ENCODE results near the gene TXNL4A. TPM values are rescaled to one million over a fixed set of nuclear protein-coding genes. Genes with fewer than 3 reads are reported as not detected.
A peak's percentile ranks its signal among the peaks of the same experiment; 100 is the strongest.
"Not testable (repeated sequence)": the region's sequence is repeated elsewhere in the genome, so short reads cannot be mapped to it uniquely, and the experiment has no call there.

TXNL4A gene
- total and polyA plus RNA-seq, 7 experiments from 2014 or later = 56.9 to 205 (median 72.6) TPM

DNA sequence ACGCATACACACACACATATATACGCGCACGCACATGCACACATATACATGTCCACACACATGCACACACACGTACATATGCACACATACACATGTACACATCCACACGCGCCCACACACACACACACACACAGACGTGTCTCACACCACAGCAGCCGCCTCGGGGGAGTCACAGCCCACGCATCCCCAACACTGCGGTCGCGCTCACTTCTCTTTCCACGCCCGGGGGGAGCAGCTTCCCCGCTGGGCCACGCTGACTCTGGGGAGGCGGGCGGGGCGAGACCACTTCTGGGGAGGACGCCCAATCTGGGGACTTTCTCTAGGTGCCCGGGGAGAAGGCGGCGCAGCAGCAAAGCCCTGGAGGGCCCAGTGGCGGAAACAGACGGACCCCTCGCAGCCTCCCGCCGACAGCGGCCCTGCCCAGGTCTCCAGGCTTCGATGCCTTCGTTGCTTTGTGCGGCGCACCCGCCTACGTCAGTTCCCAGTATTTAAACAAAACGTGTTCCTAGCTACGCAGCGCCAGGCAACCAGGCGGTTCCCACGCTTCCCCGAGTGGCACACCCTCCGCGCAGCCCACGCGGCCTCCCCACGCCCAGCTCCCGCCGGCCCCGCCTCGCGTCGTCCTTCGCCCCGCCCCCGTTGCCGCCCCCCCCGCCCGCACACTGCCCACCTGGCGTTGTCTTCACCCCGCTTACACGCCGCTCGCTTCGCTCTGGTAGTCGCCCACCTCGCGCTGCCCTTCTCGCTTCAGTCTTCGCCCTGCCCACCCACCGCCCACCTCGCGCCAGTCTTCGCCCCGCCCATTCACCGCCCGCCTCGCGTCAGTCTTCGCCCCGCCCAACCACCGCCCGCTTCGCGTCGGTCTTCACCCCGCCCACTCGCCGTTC is 45.1 kb upstream of the TXNL4A start:
- Mint-ChIP-seq H3K4me1 (peaks cover 22 to 36% (median 29%) of the 10 kb centered on the region in 7 donors), H3K36me3 (peaks cover 5 to 27% (median 16%) of the 10 kb centered on the region in 5 donors), H3K9me3 (peaks cover 0 to 20% (median 5%) of the 10 kb centered on the region in 11 donors), H3K4me3 (peak overlapping the region; percentile 84 to 95 (median 91)), H3K27ac (peak overlapping the region; percentile 86 to 99 (median 96)), H3K27me3 (no peaks in the 10 kb centered on the region)
- ChIA-PET CTCF (no interaction called here), POLR2A (interaction anchor here (0.6 to 2.1 kb wide), 9 partner anchors 10 to 355 kb away, joined by 3 to 9 read pairs (median 4); partner anchors contain the start of genes ADNP2 and TXNL4A)
- Histone ChIP-seq H3K27ac (ENCODE audit: low read depth, low read length) (peak overlapping the region; percentile 87), H3K27me3 (ENCODE audit: control insufficient read depth in 2 of 2, insufficient read depth in 2 of 2, low read length in 2 of 2) (no peaks in the 10 kb centered on the region), H3K36me3 (ENCODE audit: control insufficient read depth in 2 of 3, insufficient read depth in 3 of 3, low read length in 3 of 3) (peaks cover 0 to 8% (median 0%) of the 10 kb centered on the region in 3 experiments), H3K9me3 (ENCODE audit: control insufficient read depth in 2 of 3, low read length in 3 of 3) (no peaks in the 10 kb centered on the region), H3K4me1 (ENCODE audit: control insufficient read depth in 2 of 2, insufficient read depth in 2 of 2, low read length in 2 of 2) (peaks cover 8 to 14% of the 10 kb centered on the region in 2 donors), H3K4me3 (ENCODE audit: low read length) (peak overlapping the region; percentile 77)
- DNase-seq (peak; percentile 71 to 89 (median 83)), ATAC-seq (peak; percentile 58)
- intact Hi-C loops (cut with micrococcal nuclease) = loop anchor here (1.0 to 5.0 kb wide), 9 partner anchors 45 to 641 kb away; partner anchors contain the start of genes ADNP2 (in 2 of the 2), CTDP1 (in 2 of the 2), SLC66A2 (in 2 of the 2) and TXNL4A (in 2 of the 2)

DNA sequence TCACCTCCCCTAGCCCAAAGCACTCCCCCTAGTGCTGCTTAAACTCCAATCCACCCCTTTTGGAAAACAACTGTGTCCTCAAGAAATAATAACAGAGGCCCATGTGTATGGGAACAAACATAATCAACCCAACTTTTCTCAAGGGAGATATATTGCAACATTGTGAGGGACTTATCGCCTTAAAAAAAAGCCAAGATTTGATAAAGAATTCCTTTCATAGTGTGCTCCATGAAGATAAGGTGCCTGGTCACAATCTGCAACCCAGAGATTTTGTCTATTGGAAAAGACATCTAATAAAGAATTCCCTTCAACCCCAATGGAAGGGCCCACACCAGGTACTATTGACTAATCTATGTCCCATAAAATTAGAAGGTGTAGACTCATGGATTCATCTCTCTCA is 41.3 kb upstream of the TXNL4A start:
- H3K36me3 ChIP-seq (ENCODE audit: control insufficient read depth in 2 of 3, insufficient read depth in 3 of 3, low read length in 3 of 3) = no peaks in the 10 kb centered on the region
- Mint-ChIP-seq H3K9me3 (peaks cover 6 to 50% (median 21%) of the 10 kb centered on the region in 11 donors), H3K4me3 (no peak overlapping the region), H3K27ac (no peak overlapping the region), H3K36me3 (peaks cover 6 to 40% (median 31%) of the 10 kb centered on the region in 5 donors), H3K4me1 (peaks cover 9 to 15% (median 12%) of the 10 kb centered on the region in 7 donors), H3K27me3 (no peaks in the 10 kb centered on the region)
- ChIA-PET POLR2A (no interaction called here), CTCF (no interaction called here)
- H3K9me3 ChIP-seq (ENCODE audit: control insufficient read depth in 2 of 3, low read length in 3 of 3) = peaks cover 0 to 16% (median 0%) of the 10 kb centered on the region in 3 experiments
- H3K4me1 ChIP-seq (ENCODE audit: control insufficient read depth in 2 of 2, insufficient read depth in 2 of 2, low read length in 2 of 2) = peaks cover 0 to 7% of the 10 kb centered on the region in 2 donors
- H3K27me3 ChIP-seq (ENCODE audit: control insufficient read depth in 2 of 2, insufficient read depth in 2 of 2, low read length in 2 of 2) = no peaks in the 10 kb centered on the region
- H3K4me3 ChIP-seq (ENCODE audit: low read length) = no peak overlapping the region
- ATAC-seq (no peak), DNase-seq (no peak)
- intact Hi-C loops (cut with micrococcal nuclease) = loop anchor here (5.0 kb wide), 2 partner anchors 507 to 637 kb away; no protein-coding TSS in a partner anchor
- H3K27ac ChIP-seq (ENCODE audit: low read depth, low read length) = no peak overlapping the region

DNA sequence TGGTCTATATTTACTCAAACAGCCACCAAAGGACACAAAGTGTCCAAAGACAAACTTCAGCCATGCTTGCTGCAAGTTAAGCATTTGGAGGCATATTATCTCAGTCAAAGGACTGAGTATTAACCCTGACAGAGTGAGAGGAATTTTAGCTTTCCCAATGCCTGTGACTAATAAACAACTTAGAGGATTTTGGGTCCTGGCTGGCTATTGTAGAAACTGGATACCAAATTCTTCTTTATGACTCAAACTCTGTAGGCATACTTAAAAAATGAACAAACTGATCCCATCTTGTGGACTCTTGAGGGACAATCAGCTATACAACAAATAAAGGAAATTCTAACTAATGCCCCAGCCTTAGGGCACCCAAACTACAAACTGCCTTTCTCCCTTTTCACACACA is 39.4 kb upstream of the TXNL4A start:
- POLR2A ChIA-PET; DNase-seq; CTCF ChIA-PET; H3K4me1 Mint-ChIP-seq; H3K27ac ChIP-seq (ENCODE audit: low read depth, low read length); H3K4me3 Mint-ChIP-seq; ATAC-seq; H3K27me3 Mint-ChIP-seq; H3K4me3 ChIP-seq (ENCODE audit: low read length); intact Hi-C loops (cut with micrococcal nuclease); H3K4me1 ChIP-seq (ENCODE audit: control insufficient read depth in 2 of 2, insufficient read depth in 2 of 2, low read length in 2 of 2); H3K27me3 ChIP-seq (ENCODE audit: control insufficient read depth in 2 of 2, insufficient read depth in 2 of 2, low read length in 2 of 2); H3K27ac Mint-ChIP-seq; H3K36me3 ChIP-seq (ENCODE audit: control insufficient read depth in 2 of 3, insufficient read depth in 3 of 3, low read length in 3 of 3): not testable (repeated sequence)
- peaks cover 12 to 51% (median 37%) of the 10 kb centered on the region in 5 donors for H3K36me3 Mint-ChIP-seq
- H3K9me3 Mint-ChIP-seq = peaks cover 6 to 70% (median 36%) of the 10 kb centered on the region in 11 donors
- H3K9me3 ChIP-seq (ENCODE audit: control insufficient read depth in 2 of 3, low read length in 3 of 3) = peaks cover 6 to 36% (median 6%) of the 10 kb centered on the region in 3 experiments

DNA sequence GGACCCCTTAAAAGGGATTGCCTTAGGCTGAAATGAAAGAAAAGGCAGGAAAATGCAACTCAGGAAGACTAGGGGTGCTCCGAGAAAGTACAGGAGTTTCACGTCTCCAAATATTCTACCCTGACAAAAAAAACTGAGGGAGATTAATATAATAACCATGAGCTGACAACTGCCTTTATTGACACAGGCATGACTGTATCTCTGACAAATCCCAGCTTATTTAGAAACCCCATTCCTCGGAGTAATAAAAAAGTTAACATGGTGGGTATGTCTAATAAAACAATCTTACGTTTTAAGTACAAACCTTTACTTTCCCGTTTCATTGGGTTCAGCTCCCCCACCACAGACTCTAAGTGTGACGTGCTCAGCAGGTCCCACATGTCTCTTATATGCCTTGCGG is 38.0 kb upstream of the TXNL4A start:
- H3K27me3 ChIP-seq (ENCODE audit: control insufficient read depth in 2 of 2, insufficient read depth in 2 of 2, low read length in 2 of 2) = no peaks in the 10 kb centered on the region
- DNase-seq (no peak), ATAC-seq (no peak)
- peaks cover 10 to 49% (median 17%) of the 10 kb centered on the region in 3 experiments for H3K9me3 ChIP-seq (ENCODE audit: control insufficient read depth in 2 of 3, low read length in 3 of 3)
- Mint-ChIP-seq H3K27ac (no peak overlapping the region), H3K4me1 (no peaks in the 10 kb centered on the region), H3K9me3 (peaks cover 6 to 84% (median 49%) of the 10 kb centered on the region in 11 donors), H3K27me3 (no peaks in the 10 kb centered on the region), H3K36me3 (peaks cover 12 to 51% (median 37%) of the 10 kb centered on the region in 5 donors), H3K4me3 (no peak overlapping the region)
- no peak overlapping the region for H3K4me3 ChIP-seq (ENCODE audit: low read length)
- no peak overlapping the region for H3K27ac ChIP-seq (ENCODE audit: low read depth, low read length)
- POLR2A ChIA-PET = no interaction called here
- CTCF ChIA-PET = interaction anchor here (0.8 kb wide), 1 partner anchor 85 kb away, joined by 6 read pairs; no protein-coding TSS in a partner anchor
- no peaks in the 10 kb centered on the region for H3K36me3 ChIP-seq (ENCODE audit: control insufficient read depth in 2 of 3, insufficient read depth in 3 of 3, low read length in 3 of 3)
- intact Hi-C loops (cut with micrococcal nuclease) = no loop called here
- H3K4me1 ChIP-seq (ENCODE audit: control insufficient read depth in 2 of 2, insufficient read depth in 2 of 2, low read length in 2 of 2) = no peaks in the 10 kb centered on the region

DNA sequence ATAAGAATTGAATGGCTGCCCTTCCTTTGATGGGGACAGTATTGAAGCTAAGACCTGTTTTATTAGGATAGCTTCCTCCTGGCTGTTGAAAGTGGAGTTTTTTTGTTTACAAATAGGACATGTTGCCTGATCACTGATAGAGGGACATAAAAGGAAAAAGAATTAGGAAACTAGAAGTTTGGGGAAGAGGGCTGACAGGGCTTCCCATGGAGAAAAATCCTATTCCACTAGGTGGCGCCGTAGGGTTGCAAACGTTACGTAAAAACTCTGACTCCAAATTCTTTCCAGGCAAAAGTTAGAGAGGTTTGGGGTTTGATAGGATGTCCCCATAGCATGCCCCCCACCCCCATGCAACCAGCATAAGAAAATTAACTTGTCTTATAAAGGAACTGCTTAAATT is 34.8 kb upstream of the TXNL4A start:
- peak overlapping the region in 1 of 9 donors; percentile 19 for H3K27ac Mint-ChIP-seq
- H3K9me3 ChIP-seq (ENCODE audit: control insufficient read depth in 2 of 3, low read length in 3 of 3) = peaks cover 15 to 77% (median 17%) of the 10 kb centered on the region in 3 experiments
- H3K4me3 ChIP-seq (ENCODE audit: low read length) = no peak overlapping the region
- DNase-seq = no peak
- H3K4me1 ChIP-seq (ENCODE audit: control insufficient read depth in 2 of 2, insufficient read depth in 2 of 2, low read length in 2 of 2) = no peaks in the 10 kb centered on the region
- no peaks in the 10 kb centered on the region for H3K27me3 Mint-ChIP-seq
- intact Hi-C loops (cut with micrococcal nuclease) = no loop called here
- ChIA-PET POLR2A (interaction anchor here (2.3 kb wide), 1 partner anchor 11 kb away, joined by 7 read pairs; the partner anchor contains the start of gene RBFA), CTCF (no interaction called here)
- H3K27me3 ChIP-seq (ENCODE audit: control insufficient read depth in 2 of 2, insufficient read depth in 2 of 2, low read length in 2 of 2) = no peaks in the 10 kb centered on the region
- H3K9me3 Mint-ChIP-seq = peaks cover 13 to 96% (median 56%) of the 10 kb centered on the region in 11 donors
- ATAC-seq = no peak
- peaks cover 14 to 41% (median 34%) of the 10 kb centered on the region in 5 donors for H3K36me3 Mint-ChIP-seq
- H3K4me3 Mint-ChIP-seq = no peak overlapping the region
- H3K27ac ChIP-seq (ENCODE audit: low read depth, low read length) = no peak overlapping the region
- H3K4me1 Mint-ChIP-seq = no peaks in the 10 kb centered on the region
- H3K36me3 ChIP-seq (ENCODE audit: control insufficient read depth in 2 of 3, insufficient read depth in 3 of 3, low read length in 3 of 3) = no peaks in the 10 kb centered on the region

DNA sequence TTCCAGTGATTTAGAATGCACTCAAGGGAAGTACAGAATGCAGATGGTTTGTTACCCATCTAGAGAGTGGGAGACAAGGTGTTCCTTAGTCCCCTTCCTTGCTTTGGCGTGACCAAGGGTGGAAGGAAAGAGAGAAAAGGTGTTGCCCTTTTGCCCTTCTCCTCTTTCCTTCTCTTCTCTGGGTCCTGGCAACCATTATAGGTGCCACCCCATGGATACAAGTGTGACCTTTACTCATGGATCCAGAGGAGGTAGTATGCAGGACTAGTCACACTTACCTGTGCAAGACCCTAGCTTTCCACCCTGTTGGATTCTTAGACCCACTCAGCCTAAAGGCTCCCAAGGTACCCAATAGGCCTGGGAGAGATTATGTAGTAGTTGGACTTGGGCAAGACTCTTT is 34.2 kb upstream of the TXNL4A start:
- H3K36me3 Mint-ChIP-seq = peaks cover 14 to 41% (median 35%) of the 10 kb centered on the region in 5 donors
- Histone ChIP-seq H3K9me3 (ENCODE audit: control insufficient read depth in 2 of 3, low read length in 3 of 3) (peaks cover 15 to 77% (median 17%) of the 10 kb centered on the region in 3 experiments), H3K36me3 (ENCODE audit: control insufficient read depth in 2 of 3, insufficient read depth in 3 of 3, low read length in 3 of 3) (no peaks in the 10 kb centered on the region), H3K4me3 (ENCODE audit: low read length) (peak overlapping the region; percentile 2), H3K27me3 (ENCODE audit: control insufficient read depth in 2 of 2, insufficient read depth in 2 of 2, low read length in 2 of 2) (no peaks in the 10 kb centered on the region), H3K4me1 (ENCODE audit: control insufficient read depth in 2 of 2, insufficient read depth in 2 of 2, low read length in 2 of 2) (no peaks in the 10 kb centered on the region), H3K27ac (ENCODE audit: low read depth, low read length) (no peak overlapping the region)
- peaks cover 13 to 98% (median 56%) of the 10 kb centered on the region in 11 donors for H3K9me3 Mint-ChIP-seq
- ATAC-seq (peak; percentile 47), DNase-seq (peak in 6 of 9 donors; percentile 2 to 23 (median 16))
- ChIA-PET CTCF (no interaction called here), POLR2A (interaction anchor here (2.3 kb wide), 1 partner anchor 11 kb away, joined by 7 read pairs; the partner anchor contains the start of gene RBFA)
- peak overlapping the region in 2 of 9 donors; percentile 25 to 29 for H3K27ac Mint-ChIP-seq
- intact Hi-C loops (cut with micrococcal nuclease) = no loop called here
- no peaks in the 10 kb centered on the region for H3K27me3 Mint-ChIP-seq
- H3K4me3 Mint-ChIP-seq = peak overlapping the region in 1 of 10 donors; percentile 21
- no peaks in the 10 kb centered on the region for H3K4me1 Mint-ChIP-seq

Data from naive thymus-derived CD4-positive, alpha-beta T cell (primary cell).